ENCODE data around the gene HELB. TPM values are rescaled to one million over a fixed set of nuclear protein-coding genes. Genes with fewer than 3 reads are reported as not detected.

HELB gene
- total RNA-seq, 1 donor = 1.7 TPM

GRCh38 chr12:66331016-66331415 is 28.7 kb downstream of the HELB start:
- TF ChIP-seq, protein P1, sequence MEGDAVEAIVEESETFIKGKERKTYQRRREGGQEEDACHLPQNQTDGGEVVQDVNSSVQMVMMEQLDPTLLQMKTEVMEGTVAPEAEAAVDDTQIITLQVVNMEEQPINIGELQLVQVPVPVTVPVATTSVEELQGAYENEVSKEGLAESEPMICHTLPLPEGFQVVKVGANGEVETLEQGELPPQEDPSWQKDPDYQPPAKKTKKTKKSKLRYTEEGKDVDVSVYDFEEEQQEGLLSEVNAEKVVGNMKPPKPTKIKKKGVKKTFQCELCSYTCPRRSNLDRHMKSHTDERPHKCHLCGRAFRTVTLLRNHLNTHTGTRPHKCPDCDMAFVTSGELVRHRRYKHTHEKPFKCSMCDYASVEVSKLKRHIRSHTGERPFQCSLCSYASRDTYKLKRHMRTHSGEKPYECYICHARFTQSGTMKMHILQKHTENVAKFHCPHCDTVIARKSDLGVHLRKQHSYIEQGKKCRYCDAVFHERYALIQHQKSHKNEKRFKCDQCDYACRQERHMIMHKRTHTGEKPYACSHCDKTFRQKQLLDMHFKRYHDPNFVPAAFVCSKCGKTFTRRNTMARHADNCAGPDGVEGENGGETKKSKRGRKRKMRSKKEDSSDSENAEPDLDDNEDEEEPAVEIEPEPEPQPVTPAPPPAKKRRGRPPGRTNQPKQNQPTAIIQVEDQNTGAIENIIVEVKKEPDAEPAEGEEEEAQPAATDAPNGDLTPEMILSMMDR (IDR thresholded peaks at IDR 0.05; ENCODE audit: insufficient read depth, low read depth, low read length) = no peak
- DNase-seq (ENCODE audit: low read depth) = no peak
- H3K4me3 ChIP-seq (ENCODE audit: low read depth, low read length) = no peak overlapping the region

DNA sequence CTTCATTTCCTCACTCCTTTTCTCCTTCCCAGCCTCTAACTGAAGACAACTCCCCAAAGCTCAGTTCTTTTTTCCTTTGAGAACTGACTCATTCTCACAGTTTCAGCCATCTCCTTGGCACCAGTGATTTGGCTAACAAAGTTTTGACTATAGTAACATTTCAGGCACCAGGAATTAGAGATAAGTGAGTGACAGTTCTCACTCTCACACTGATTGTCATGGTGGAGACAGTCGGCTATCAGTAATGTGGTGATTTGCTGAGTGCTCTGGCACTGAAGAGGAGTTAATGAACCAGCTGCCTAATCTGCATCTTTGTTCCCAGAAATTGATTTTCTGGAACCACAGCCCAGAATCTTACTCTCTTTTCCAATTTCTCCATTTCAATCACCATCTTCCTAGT is 29.5 kb downstream of the HELB start:
- no peak for DNase-seq (ENCODE audit: low read depth)
- TF ChIP-seq, protein P1 (IDR thresholded peaks at IDR 0.05; ENCODE audit: insufficient read depth, low read depth, low read length) = no peak
- H3K4me3 ChIP-seq (ENCODE audit: low read depth, low read length) = no peak overlapping the region

DNA sequence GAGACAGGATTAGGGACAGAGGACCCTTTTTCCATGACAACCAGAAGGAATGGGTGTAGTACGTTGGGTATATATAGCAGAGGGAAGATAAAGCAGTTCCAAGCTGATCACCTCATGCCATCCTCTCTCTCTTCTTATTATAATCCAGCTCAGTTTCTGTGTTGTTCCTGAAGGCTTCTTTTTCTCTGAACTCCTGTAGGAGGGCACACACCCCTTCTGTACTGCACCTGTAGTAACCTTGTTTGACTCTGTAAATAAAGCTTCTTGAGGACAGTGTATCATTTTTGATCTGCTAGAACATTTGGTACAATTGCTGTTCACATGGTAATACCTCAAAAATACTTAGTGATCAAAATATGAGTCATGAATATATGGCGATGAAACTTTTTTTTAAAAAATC is 33.5 kb downstream of the HELB start:
- DNase-seq (ENCODE audit: low read depth) = no peak
- TF ChIP-seq, protein P1 (IDR thresholded peaks at IDR 0.05; ENCODE audit: insufficient read depth, low read depth, low read length) = no peak
- H3K4me3 ChIP-seq (ENCODE audit: low read depth, low read length) = no peak overlapping the region

- TF ChIP-seq, protein P1 (IDR thresholded peaks at IDR 0.05; ENCODE audit: insufficient read depth, low read depth, low read length) = no peak
- no peak for DNase-seq (ENCODE audit: low read depth)
- H3K4me3 ChIP-seq (ENCODE audit: low read depth, low read length) = no peak overlapping the region
These were observed 35.2 kb downstream of the HELB start for GRCh38 chr12:66337381-66338010.

- TF ChIP-seq, protein P1 (IDR thresholded peaks at IDR 0.05; ENCODE audit: insufficient read depth, low read depth, low read length) = no peak
- no peak overlapping the region for H3K4me3 ChIP-seq (ENCODE audit: low read depth, low read length)
- DNase-seq (ENCODE audit: low read depth) = no peak
These were observed 37.8 kb downstream of the HELB start for GRCh38 chr12:66340131-66340530.

- H3K4me3 ChIP-seq (ENCODE audit: low read depth, low read length) = no peak overlapping the region
- TF ChIP-seq, protein P1 (IDR thresholded peaks at IDR 0.05; ENCODE audit: insufficient read depth, low read depth, low read length) = no peak
- DNase-seq (ENCODE audit: low read depth) = no peak
These were observed 38.8 kb downstream of the HELB start for GRCh38 chr12:66341126-66341525.

- TF ChIP-seq, protein P1 (IDR thresholded peaks at IDR 0.05; ENCODE audit: insufficient read depth, low read depth, low read length) = no peak
- H3K4me3 ChIP-seq (ENCODE audit: low read depth, low read length) = no peak overlapping the region
- no peak for DNase-seq (ENCODE audit: low read depth)
These were observed 42.9 kb downstream of the HELB start for GRCh38 chr12:66345212-66345611.
